ENCODE measurements around the gene MAS1.

- TF ChIP-seq CTCF (IDR thresholded peaks at IDR 0.05) = no peak
- TF ChIP-seq POLR2A (IDR thresholded peaks at IDR 0.05) = no peak
- no peak for TF ChIP-seq EP300 (IDR thresholded peaks at IDR 0.05)
These were observed 19.6 kb downstream of the MAS1 start for GRCh38 chr6:159910342-159910741.

All from tibial nerve (tissue), 4 donors.